NB4 (cell line): ENCODE results near the gene GSDMA.

Experiments
- DNase-seq: peaks from one replicate; pipeline ENCODE4 v3.0.0; 2010; ENCODE audit warnings: low read depth
- H3K4me3 ChIP-seq: one replicate; pipeline ENCODE4 v1.5.1; 2011; ENCODE audit warnings: mild to moderate bottlenecking, low read depth, low read length, moderate library complexity
- CTCF ChIP-seq: IDR thresholded peaks from one replicate; pipeline ENCODE4 v1.5.1; 2012; ENCODE audit warnings: low read depth, low read length
- MYC ChIP-seq: IDR thresholded peaks from 2 replicates; pipeline ENCODE4 v1.6.1; 2011; ENCODE audit warnings: low read depth, low read length
- POLR2A ChIP-seq: IDR thresholded peaks from 2 replicates; pipeline ENCODE4 v1.6.1; 2011; ENCODE audit warnings: mild to moderate bottlenecking; ENCODE audit not compliant: insufficient read length; ENCODE audit errors: extremely low read depth
- TF ChIP-seq, protein P1 (sequence below): IDR thresholded peaks from 2 replicates; pipeline ENCODE4 v1.6.1; 2011; ENCODE audit warnings: low read depth, low read length

The GSDMA gene

DNA sequence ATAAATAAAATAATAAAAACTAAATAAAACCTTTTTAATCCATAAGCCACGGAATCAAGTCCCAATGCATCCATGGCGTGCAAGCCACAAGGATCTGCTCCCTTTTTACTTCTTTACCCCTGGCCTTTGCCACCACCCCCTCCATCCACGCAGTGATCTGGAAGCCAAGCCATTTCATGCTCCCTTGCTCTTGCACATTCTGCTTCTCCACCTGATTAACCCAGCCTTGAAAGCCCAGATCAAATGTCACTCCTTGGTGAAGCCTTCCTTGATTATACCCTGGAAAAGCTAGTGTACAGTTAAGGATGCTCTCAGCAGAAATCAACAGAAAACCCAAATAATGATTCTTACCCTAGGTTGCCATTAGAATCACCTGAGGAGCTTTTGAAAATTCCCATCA is 25.4 kb upstream of the GSDMA start:
- no peak overlapping the region for H3K4me3 ChIP-seq
- no peak for DNase-seq
- TF ChIP-seq MYC (no peak), POLR2A (no peak), CTCF (no peak)
- TF ChIP-seq, protein P1, sequence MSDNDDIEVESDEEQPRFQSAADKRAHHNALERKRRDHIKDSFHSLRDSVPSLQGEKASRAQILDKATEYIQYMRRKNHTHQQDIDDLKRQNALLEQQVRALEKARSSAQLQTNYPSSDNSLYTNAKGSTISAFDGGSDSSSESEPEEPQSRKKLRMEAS, result no peak

DNA sequence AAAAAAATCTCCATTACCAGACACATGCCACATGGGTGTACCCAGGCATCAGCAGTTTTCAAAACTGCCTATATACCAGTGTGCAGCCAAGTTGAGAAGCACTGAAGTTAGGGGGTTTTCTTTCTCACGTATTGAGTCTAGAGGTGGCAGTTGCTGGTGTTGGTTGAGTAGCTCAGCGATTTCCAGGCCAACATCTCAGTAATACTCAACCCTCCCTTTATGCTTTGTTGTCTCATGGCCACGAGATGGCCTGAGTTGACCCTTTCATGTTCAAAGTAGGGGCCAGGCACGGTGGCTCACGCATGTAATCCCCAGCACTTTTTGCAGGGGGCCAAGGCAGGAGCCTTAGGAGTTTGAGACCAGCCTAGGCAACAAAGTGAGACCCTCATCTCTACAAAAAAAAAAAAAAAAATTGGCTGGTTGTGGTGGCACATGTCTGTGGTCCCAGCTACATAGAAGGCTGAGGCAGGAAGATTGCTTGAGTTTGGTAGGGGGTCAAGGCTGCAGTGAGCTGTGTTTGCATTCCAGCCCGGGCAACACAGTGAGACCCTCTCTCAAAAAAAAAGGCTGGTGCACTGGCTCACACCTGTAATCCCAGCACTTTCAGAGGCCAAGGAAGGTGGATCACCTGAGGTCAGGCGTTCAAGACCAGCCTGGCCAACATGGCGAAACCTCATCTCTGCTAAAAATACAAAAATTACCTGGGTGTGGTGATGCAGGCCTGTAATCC is 24.5 kb upstream of the GSDMA start:
- no peak for DNase-seq
- no peak overlapping the region for H3K4me3 ChIP-seq

DNA sequence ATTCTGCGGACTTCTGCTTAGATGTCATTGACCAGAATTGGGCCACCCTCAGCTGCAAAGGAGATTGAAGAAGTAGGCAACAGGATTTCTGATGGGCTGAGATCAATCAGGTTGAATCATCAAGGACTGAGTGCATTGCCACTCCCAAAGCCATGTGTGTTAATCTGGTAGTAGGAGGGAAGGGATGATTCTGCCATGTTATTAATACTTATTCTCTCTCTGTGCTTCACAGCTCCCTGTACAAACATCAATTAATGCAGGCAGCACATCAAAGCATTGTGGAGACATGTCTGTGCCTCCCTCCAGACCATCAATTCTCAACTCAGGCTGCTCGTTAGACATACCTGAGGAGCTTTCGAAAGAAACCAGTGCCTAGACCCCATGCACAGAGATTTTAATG is 23.7 kb upstream of the GSDMA start:
- TF ChIP-seq CTCF (no peak), MYC (no peak), POLR2A (no peak)
- TF ChIP-seq, protein P1, result no peak
- DNase-seq, result no peak
- H3K4me3 ChIP-seq, result no peak overlapping the region

More for the DNA sequence above, 24.5 kb upstream of the GSDMA start:
- TF ChIP-seq, protein P1, result no peak
- no peak for TF ChIP-seq POLR2A
- no peak for TF ChIP-seq MYC
- TF ChIP-seq CTCF, result no peak

GRCh38 chr17:39939588-39940419 is 23.0 kb upstream of the GSDMA start:
- DNase-seq, result peak; percentile 79
- H3K4me3 ChIP-seq, result no peak overlapping the region
- TF ChIP-seq CTCF (peak; percentile 90), POLR2A (no peak)

- TF ChIP-seq CTCF (no peak), POLR2A (no peak), MYC (no peak)
- TF ChIP-seq, protein P1, result no peak
- no peak overlapping the region for H3K4me3 ChIP-seq
- no peak for DNase-seq
Measured at GRCh38 chr17:39943702-39944392, 19.0 kb upstream of the GSDMA start.
